Stimulated activated naive CD8-positive, alpha-beta T cell treated with anti-CD3 and anti-CD28 coated beads, Interleukin-15, Interleukin-2, amounts not matched to agents 100 U/mL and 50 U/mL, for 24 hours (primary cell): ENCODE results near the gene CRYGA.
"Not testable (repeated sequence)": the region's sequence is repeated elsewhere in the genome, so short reads cannot be mapped to it uniquely, and the experiment has no call there.

Source experiments
- ATAC-seq: fragments of 150-1000 bp; cut with Tn5 transposase; one replicate; pipeline ENCODE4 v1.10.0; 2021
- DNase-seq: peaks from one replicate; pipeline ENCODE4 v3.0.0; 2021

Gene CRYGA

GRCh38 chr2:208164951-208165755 lies 1.8 kb upstream of the CRYGA start:
- no peak for ATAC-seq
- no peak for DNase-seq

- ATAC-seq (no peak), DNase-seq (no peak)
These were observed 7.0 kb downstream of the CRYGA start for GRCh38 chr2:208156439-208156838.

GRCh38 chr2:208153156-208153555 lies 10.2 kb downstream of the CRYGA start:
- ATAC-seq (no peak), DNase-seq (no peak)

GRCh38 chr2:208150956-208151355 lies 12.4 kb downstream of the CRYGA start:
- no peak for ATAC-seq
- DNase-seq, result no peak

- DNase-seq (no peak), ATAC-seq (no peak)
These were observed 13.3 kb downstream of the CRYGA start for GRCh38 chr2:208150094-208150493.

- ATAC-seq (no peak), DNase-seq (no peak)
These were observed 14.6 kb downstream of the CRYGA start for GRCh38 chr2:208148803-208149202.

- ATAC-seq (no peak), DNase-seq (no peak)
These were observed 15.6 kb downstream of the CRYGA start for GRCh38 chr2:208147759-208148158.

- no peak for ATAC-seq
- no peak for DNase-seq
These were observed 16.4 kb downstream of the CRYGA start for GRCh38 chr2:208147008-208147407.

- DNase-seq (no peak), ATAC-seq (no peak)
These were observed 17.4 kb downstream of the CRYGA start, which contains the start of gene CRYGB for GRCh38 chr2:208146006-208146405. Gene CRYGB, minus strand, starts transcription at chr2:208146158. Its CDS starts 38 bp downstream, at chr2:208146120.

- DNase-seq (no peak), ATAC-seq (no peak)
These were observed 20.2 kb downstream of the CRYGA start for GRCh38 chr2:208142925-208143799.

- DNase-seq (no peak), ATAC-seq (no peak)
These were observed 21.0 kb downstream of the CRYGA start for GRCh38 chr2:208142240-208142924.

- DNase-seq (no peak), ATAC-seq (no peak)
These were observed 23.9 kb downstream of the CRYGA start for GRCh38 chr2:208139447-208139846.

GRCh38 chr2:208138334-208138733 lies 25.1 kb downstream of the CRYGA start:
- not testable (repeated sequence) for DNase-seq, ATAC-seq

- DNase-seq (no peak), ATAC-seq (no peak)
These were observed 26.7 kb downstream of the CRYGA start for GRCh38 chr2:208136716-208137094.

- ATAC-seq, result no peak
- no peak for DNase-seq
These were observed 27.3 kb downstream of the CRYGA start for GRCh38 chr2:208135794-208136715.

GRCh38 chr2:208134928-208135586 lies 28.3 kb downstream of the CRYGA start:
- ATAC-seq, result peak; percentile 90
- DNase-seq, result peak; percentile 20

GRCh38 chr2:208130712-208131110 lies 32.7 kb downstream of the CRYGA start:
- no peak for ATAC-seq
- DNase-seq, result no peak

GRCh38 chr2:208129744-208130711 lies 33.4 kb downstream of the CRYGA start, which contains the start of gene CRYGC:
Gene CRYGC, minus strand, starts transcription at chr2:208129828. Its CDS starts 36 bp downstream, at chr2:208129792.
- DNase-seq, result no peak
- no peak for ATAC-seq

- ATAC-seq (no peak), DNase-seq (no peak)
These were observed 35.3 kb downstream of the CRYGA start for GRCh38 chr2:208128136-208128535.

- ATAC-seq (no peak), DNase-seq (no peak)
These were observed 36.3 kb downstream of the CRYGA start for GRCh38 chr2:208127090-208127489.
